HepG2 (cell line): Measurements from ENCODE around the gene ATIC. TPM values are rescaled to one million over a fixed set of nuclear protein-coding genes. Genes with fewer than 3 reads are reported as not detected.

Experiments used
- CEBPB ChIP-seq: IDR thresholded peaks from 2 replicates; pipeline ENCODE4 v1.6.1; 2011; ENCODE audit warnings: low read depth, low read length, improper control_type of control experiment, borderline replicate concordance
- CENPT ChIP-seq: sonication (generic); formaldehyde crosslinking; IDR thresholded peaks from 2 replicates; pipeline ENCODE4 v1.8.0; 2022; ENCODE audit warnings: low read depth, mild to moderate bottlenecking, moderate library complexity, missing genetic modification reagents
- DR1 ChIP-seq: sonication (generic); formaldehyde crosslinking; IDR thresholded peaks from 2 replicates; pipeline ENCODE4 v1.8.0; 2021; ENCODE audit warnings: mild to moderate bottlenecking, missing genetic modification reagents, inconsistent platforms
- EZH2 ChIP-seq: conservative IDR thresholded peaks from 2 replicates; pipeline ENCODE4 v1.6.1; 2012; ENCODE audit warnings: mild to moderate bottlenecking, low read depth, low read length, moderate library complexity
- GMEB1 ChIP-seq: sonication (generic); formaldehyde crosslinking; IDR thresholded peaks from 2 replicates; pipeline ENCODE4 v1.5.1; 2020; ENCODE audit warnings: missing genetic modification reagents, mild to moderate bottlenecking, borderline replicate concordance
- GPN1 ChIP-seq: sonication (generic); formaldehyde crosslinking; IDR thresholded peaks from 2 replicates; pipeline ENCODE4 v1.5.1; 2020; ENCODE audit warnings: missing genetic modification reagents, borderline replicate concordance
- KDM6A ChIP-seq: IDR thresholded peaks from 2 replicates; pipeline ENCODE4 v1.6.1; 2016; ENCODE audit warnings: low read depth
- MAFF ChIP-seq: IDR thresholded peaks from 2 replicates; pipeline ENCODE4 v1.6.1; 2011; ENCODE audit warnings: low read depth, low read length, improper control_type of control experiment
- MBD4 ChIP-seq: IDR thresholded peaks from 2 replicates; pipeline ENCODE4 v1.6.1; 2012; ENCODE audit warnings: low read length, inconsistent platforms, borderline replicate concordance
- PAWR ChIP-seq: sonication (generic); formaldehyde crosslinking; IDR thresholded peaks from 2 replicates; pipeline ENCODE4 v1.4.0; 2020; ENCODE audit warnings: missing genetic modification reagents, mild to moderate bottlenecking, borderline replicate concordance
- RXRB ChIP-seq: IDR thresholded peaks from 2 replicates; pipeline ENCODE4 v1.6.1; 2016; ENCODE audit warnings: borderline replicate concordance, missing genetic modification reagents, missing compliant biosample characterization
- SUZ12 ChIP-seq: fragments of 150-350 bp; IDR thresholded peaks from 2 replicates; pipeline ENCODE4 v1.6.1; 2014; ENCODE audit warnings: low read depth, low read length
- ZBTB44 ChIP-seq: sonication (generic); formaldehyde crosslinking; IDR thresholded peaks from 2 replicates; pipeline ENCODE4 v1.4.0; 2020; ENCODE audit warnings: missing genetic modification reagents
- ZNF280D ChIP-seq: sonication (generic); formaldehyde crosslinking; IDR thresholded peaks from 2 replicates; pipeline ENCODE4 v1.5.1; 2020; ENCODE audit warnings: mild to moderate bottlenecking, missing genetic modification reagents
- ZNF501 ChIP-seq: sonication (generic); formaldehyde crosslinking; IDR thresholded peaks from 2 replicates; pipeline ENCODE4 v1.5.1; 2020; ENCODE audit warnings: mild to moderate bottlenecking, moderate library complexity, missing genetic modification reagents
- ZNF512B ChIP-seq: sonication (generic); formaldehyde crosslinking; IDR thresholded peaks from 2 replicates; pipeline ENCODE4 v1.5.1; 2020; ENCODE audit warnings: missing genetic modification reagents, mild to moderate bottlenecking, borderline replicate concordance
- ZNF777 ChIP-seq: sonication (generic); formaldehyde crosslinking; IDR thresholded peaks from 2 replicates; pipeline ENCODE4 v1.4.0; 2020; ENCODE audit warnings: missing genetic modification reagents
- polyA plus RNA-seq, 8 experiments: library from polyadenylated mRNA; depleted of rRNA in 3 of 8; stranded (reverse) in 7 of 8; unstranded in 1 of 8; fragments of >200 nt; fragmentation: Illumina TruSeq in 4 of 8; extraction: Trizol in 4 of 8; gene quantifications; 2 replicates each; pipeline versions ENCODE4 v1.2.1 to v1.2.3, GENCODE V29; 2011 to 2016; ENCODE audit warnings: low read depth in 4 of 8, missing spikeins in 1 of 8, mixed read lengths in 1 of 8; ENCODE audit not compliant: insufficient read depth in 1 of 8
- total RNA-seq, 5 experiments: library from RNA; depleted of rRNA; stranded (reverse); fragments of >200 nt; fragmentation: Illumina TruSeq; extraction: Trizol; gene quantifications; 2 replicates each; pipeline ENCODE4 v1.2.3, GENCODE V29; 2016; ENCODE audit warnings: low read depth in 1 of 5

The ATIC gene
- total and polyA plus RNA-seq, 2 of the 13 experiments (the other 11 are each of a cell fraction or from before 2014, with no cell fraction given) = 89.8 to 146 TPM

- peak; percentile 96 for TF ChIP-seq ZNF280D (CRISPR knock-in tag)
- no peak for TF ChIP-seq SUZ12
- peak; percentile 85 for TF ChIP-seq ZNF512B (CRISPR knock-in tag)
- TF ChIP-seq EZH2 = no peak
- TF ChIP-seq MBD4 = no peak
- peak; percentile 82 for TF ChIP-seq GMEB1
- no peak; the same call in 1 of the 2 replicates for TF ChIP-seq ZBTB44 (CRISPR knock-in tag)
- peak; percentile 94; the same call in 1 of the 2 replicates for TF ChIP-seq PAWR (CRISPR knock-in tag)
- TF ChIP-seq KDM6A (CRISPR knock-in tag) = no peak; the same call in 1 of the 2 replicates
- no peak for TF ChIP-seq MAFF
- TF ChIP-seq CEBPB = no peak
- TF ChIP-seq GPN1 = no peak; the same call in 1 of the 2 replicates
- peak; percentile 71; the same call in 1 of the 2 replicates for TF ChIP-seq DR1 (CRISPR knock-in tag)
- peak; percentile 80 for TF ChIP-seq RXRB (CRISPR knock-in tag)
- TF ChIP-seq ZNF777 (CRISPR knock-in tag) = peak; percentile 63; the same call in 1 of the 2 replicates
- TF ChIP-seq ZNF501 (CRISPR knock-in tag) = peak; percentile 45; the same call in 1 of the 2 replicates
- peak; percentile 98; the same call in 1 of the 2 replicates for TF ChIP-seq CENPT (CRISPR knock-in tag)
Observed at GRCh38 chr2:215311625-215312396, at the start of gene ATIC (continued).
